LNCAP (cell line): ENCODE data around the gene P4HA2.

Source experiments
- CTCF ChIP-seq: fragments of 450-650 bp; IDR thresholded peaks from 2 replicates; pipeline ENCODE4 v1.5.1; 2017; ENCODE audit warnings: mild to moderate bottlenecking

P4HA2 gene

DNA sequence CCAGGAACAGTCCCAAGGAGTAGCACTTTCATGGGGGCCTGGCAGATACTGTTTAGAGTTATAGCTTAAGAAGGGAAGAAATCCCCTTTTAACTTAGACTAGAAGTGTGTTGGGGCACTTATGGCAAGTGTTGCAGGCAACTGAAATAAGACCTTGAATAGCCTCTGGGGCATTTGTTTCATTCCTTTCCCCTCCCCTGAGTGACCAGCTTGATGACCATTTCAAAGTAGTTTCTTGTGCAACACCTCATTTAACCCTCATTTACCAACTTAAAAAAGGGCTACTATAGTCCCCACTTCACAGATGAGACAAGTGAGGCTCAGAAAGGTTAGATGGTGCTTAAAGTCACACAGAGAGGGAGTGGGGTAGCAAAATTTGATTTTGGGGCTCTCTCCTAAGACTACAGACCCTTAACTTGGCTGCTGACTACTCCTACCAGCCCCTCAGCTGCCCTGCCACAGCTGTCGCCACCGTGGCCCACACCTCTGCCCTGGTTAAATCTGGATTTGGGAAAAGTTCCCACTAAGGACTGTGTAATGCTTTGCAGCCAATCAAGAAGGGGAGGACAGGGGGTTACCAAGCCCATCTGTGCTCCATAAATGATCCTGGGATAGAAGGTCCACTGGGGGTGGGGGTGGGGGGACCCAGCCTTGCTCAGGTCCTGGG, 35.4 kb upstream of the P4HA2 start:
- no peak for TF ChIP-seq CTCF

- no peak for TF ChIP-seq CTCF
These were observed 34.5 kb upstream of the P4HA2 start for GRCh38 chr5:132261881-132262845.

DNA sequence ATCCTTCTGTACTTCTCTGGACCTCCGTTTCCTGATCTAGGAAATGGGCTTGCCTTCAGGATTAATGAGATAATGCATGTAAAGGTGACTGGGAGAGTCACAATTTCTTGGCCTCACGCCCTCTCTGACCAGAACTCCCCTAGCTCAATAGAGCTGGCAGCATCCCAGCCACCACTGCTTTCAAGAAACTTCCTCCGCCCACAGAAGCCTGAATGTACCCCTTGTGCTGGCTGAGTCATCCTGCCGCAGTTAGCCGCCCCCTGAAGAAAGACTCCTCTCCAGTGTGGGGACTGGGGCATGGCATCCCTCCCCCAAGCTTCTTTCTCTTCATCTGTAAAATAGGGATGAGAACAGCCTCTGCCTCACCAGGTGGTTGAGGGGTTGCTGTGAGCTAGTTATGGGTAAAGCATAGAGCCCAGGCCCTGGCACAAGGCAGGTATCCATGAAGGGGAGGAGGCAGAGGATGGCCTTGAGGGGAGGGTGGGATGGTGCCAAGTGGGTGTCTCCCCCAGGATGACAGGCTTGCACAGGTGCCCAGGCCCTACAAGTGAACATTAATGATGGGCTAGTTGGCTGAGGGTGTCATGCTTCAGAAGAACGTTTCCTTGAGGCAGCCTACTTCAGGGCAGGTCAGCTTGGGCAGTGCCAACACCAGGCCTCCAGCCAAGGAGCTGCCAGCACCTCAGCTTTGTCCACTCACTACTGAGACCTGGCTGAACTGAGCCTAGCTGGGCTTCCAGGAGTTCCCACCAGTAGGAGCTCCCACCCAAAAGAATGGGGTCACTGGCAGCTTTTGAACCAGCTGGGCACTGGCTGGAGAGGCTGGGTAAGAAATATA, 33.3 kb upstream of the P4HA2 start:
- TF ChIP-seq CTCF, result no peak

DNA sequence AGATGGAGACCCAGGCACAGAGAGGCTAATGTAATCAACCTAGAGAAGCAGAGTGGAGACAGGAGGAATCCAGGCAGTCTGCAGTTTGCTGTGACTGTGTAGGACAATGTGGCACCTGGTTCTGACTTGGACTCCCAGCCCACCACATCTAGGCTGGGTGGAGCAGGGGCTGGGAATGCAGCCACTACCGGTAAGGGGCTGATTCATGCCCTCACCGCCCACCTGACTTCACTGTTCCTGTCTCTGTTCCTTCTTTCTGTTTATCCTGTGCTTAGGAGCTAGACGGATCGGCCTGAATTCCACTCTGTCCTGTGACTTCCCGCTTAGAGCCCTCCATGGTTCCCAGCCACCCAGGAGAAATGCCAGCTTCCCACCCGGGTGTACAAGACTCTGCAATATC, 32.4 kb upstream of the P4HA2 start:
- TF ChIP-seq CTCF, result no peak

GRCh38 chr5:132259069-132259851, 31.6 kb upstream of the P4HA2 start:
- TF ChIP-seq CTCF, result no peak

DNA sequence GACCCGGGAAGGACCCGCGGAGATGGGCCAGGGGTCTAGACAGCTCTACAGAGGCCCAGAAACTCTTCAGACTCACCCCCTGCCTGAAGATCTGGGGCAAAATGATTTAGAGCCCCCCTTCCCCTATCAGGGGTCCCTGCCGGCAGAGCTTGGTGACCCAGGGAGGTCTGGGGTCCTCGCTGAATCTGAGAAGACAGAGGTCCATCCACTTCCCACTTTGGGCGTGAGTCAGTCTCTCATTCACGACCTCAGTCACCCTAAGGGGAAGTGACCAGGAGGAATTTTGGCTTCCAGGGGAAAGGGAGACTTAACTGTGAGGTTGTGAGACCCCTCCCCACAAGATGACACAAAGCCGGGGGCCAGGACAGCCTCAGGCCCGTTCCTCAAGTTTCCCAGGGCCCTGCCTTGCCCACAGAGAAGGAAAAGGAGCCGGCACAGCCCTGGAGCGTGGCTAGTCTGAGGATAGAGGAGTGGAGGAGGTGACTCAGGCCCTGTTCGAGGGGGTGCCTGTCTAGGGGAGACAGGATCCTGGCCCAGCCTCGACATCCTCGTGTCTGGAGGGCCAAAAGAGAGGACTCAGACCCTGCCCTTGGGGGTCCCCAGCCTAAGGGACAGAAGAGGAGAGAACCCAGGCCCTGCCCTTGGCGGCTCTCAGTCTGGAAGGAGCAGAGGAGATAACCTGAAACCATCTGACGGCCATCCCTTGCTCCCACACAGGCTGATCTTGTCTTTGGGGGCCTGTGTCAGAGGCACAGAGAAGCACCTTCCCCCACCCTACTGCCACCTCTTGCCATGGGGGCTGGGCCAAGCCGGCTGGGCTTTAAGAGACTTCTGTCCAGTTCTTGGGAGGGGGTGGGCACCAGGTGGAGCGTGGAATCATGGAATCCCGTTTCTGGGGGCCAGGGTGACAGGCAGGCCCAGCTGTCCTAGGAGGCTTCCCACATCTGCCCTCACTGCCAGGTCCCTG, 30.7 kb upstream of the P4HA2 start:
- TF ChIP-seq CTCF, result no peak
